Stimulated activated CD4-positive, alpha-beta T cell treated with anti-CD3 and anti-CD28 coated beads, Interleukin-12 subunit alpha, Interleukin-12 subunit beta, amount 100 ng/mL, for 24 hours (primary cell): Measurements from ENCODE around the gene RTBDN.
A peak's percentile ranks its signal among the peaks of the same experiment; 100 is the strongest.

ENCODE experiments used
- DNase-seq, 2 experiments: peaks; one replicate each; pipeline ENCODE4 v3.0.0-alpha.2; 2020; ENCODE audit warnings: low read depth in 2 of 2

The RTBDN gene

GRCh38 chr19:12782424-12783290 is 51.7 kb downstream of the RTBDN start:
- DNase-seq = peak; percentile 75 to 89

GRCh38 chr19:12782174-12782423 is 52.3 kb downstream of the RTBDN start:
- no peak for DNase-seq

- DNase-seq = no peak
Observed at GRCh38 chr19:12779162-12779993, 55.0 kb downstream of the RTBDN start.

GRCh38 chr19:12778905-12779161 is 55.5 kb downstream of the RTBDN start:
- DNase-seq = no peak

- peak in 1 of 2 experiments; percentile 33 for DNase-seq
Observed at GRCh38 chr19:12778017-12778904, 56.1 kb downstream of the RTBDN start.

GRCh38 chr19:12777217-12778016 is 57.0 kb downstream of the RTBDN start:
- DNase-seq = peak; percentile 60 to 81
